ENCODE results near the gene CHCHD6.
"Not testable (repeated sequence)": the region's sequence is repeated elsewhere in the genome, so short reads cannot be mapped to it uniquely, and the experiment has no call there.

CHCHD6 gene

GRCh38 chr3:126766653-126767052 lies 62.6 kb downstream of the CHCHD6 start:
- no peak for DNase-seq (ENCODE audit: low spot score)

- DNase-seq (ENCODE audit: low spot score) = no peak
Measured at GRCh38 chr3:126768903-126769302, 64.9 kb downstream of the CHCHD6 start.

GRCh38 chr3:126770096-126770495 lies 66.1 kb downstream of the CHCHD6 start:
- no peak for DNase-seq (ENCODE audit: low spot score)

GRCh38 chr3:126773167-126773566 lies 69.1 kb downstream of the CHCHD6 start:
- no peak for DNase-seq (ENCODE audit: low spot score)

- no peak for DNase-seq (ENCODE audit: low spot score)
Measured at GRCh38 chr3:126773783-126774182, 69.7 kb downstream of the CHCHD6 start.

GRCh38 chr3:126777366-126777765 lies 73.3 kb downstream of the CHCHD6 start:
- no peak for DNase-seq (ENCODE audit: low spot score)

- DNase-seq (ENCODE audit: low spot score) = no peak
Measured at GRCh38 chr3:126780666-126781065, 76.6 kb downstream of the CHCHD6 start.

GRCh38 chr3:126781406-126781805 lies 77.4 kb downstream of the CHCHD6 start:
- DNase-seq (ENCODE audit: low spot score) = no peak

- no peak for DNase-seq (ENCODE audit: low spot score)
Measured at GRCh38 chr3:126781889-126782491, 78.0 kb downstream of the CHCHD6 start.

- DNase-seq (ENCODE audit: low spot score) = no peak
Measured at GRCh38 chr3:126782536-126782935, 78.5 kb downstream of the CHCHD6 start.

- no peak for DNase-seq (ENCODE audit: low spot score)
Measured at GRCh38 chr3:126784254-126784653, 80.2 kb downstream of the CHCHD6 start.

GRCh38 chr3:126791320-126791719 lies 87.3 kb downstream of the CHCHD6 start:
- not testable (repeated sequence) for DNase-seq (ENCODE audit: low spot score)

GRCh38 chr3:126792998-126793397 lies 89.0 kb downstream of the CHCHD6 start:
- no peak for DNase-seq (ENCODE audit: low spot score)

GRCh38 chr3:126797563-126797962 lies 93.5 kb downstream of the CHCHD6 start:
- no peak for DNase-seq (ENCODE audit: low spot score)

- no peak for DNase-seq (ENCODE audit: low spot score)
Measured at GRCh38 chr3:126798521-126798920, 94.5 kb downstream of the CHCHD6 start.

GRCh38 chr3:126799099-126799498 lies 95.1 kb downstream of the CHCHD6 start:
- no peak for DNase-seq (ENCODE audit: low spot score)

- DNase-seq (ENCODE audit: low spot score) = not testable (repeated sequence)
Measured at GRCh38 chr3:126801312-126801711, 97.3 kb downstream of the CHCHD6 start.

- DNase-seq (ENCODE audit: low spot score) = no peak
Measured at GRCh38 chr3:126807795-126808194, 103.8 kb downstream of the CHCHD6 start.

- no peak for DNase-seq (ENCODE audit: low spot score)
Measured at GRCh38 chr3:126811530-126811929, 107.5 kb downstream of the CHCHD6 start.

GRCh38 chr3:126816298-126816697 lies 112.3 kb downstream of the CHCHD6 start:
- DNase-seq (ENCODE audit: low spot score) = no peak

- DNase-seq (ENCODE audit: low spot score) = no peak
Measured at GRCh38 chr3:126816986-126817777, 113.1 kb downstream of the CHCHD6 start.

GRCh38 chr3:126817781-126818180 lies 113.7 kb downstream of the CHCHD6 start:
- DNase-seq (ENCODE audit: low spot score) = no peak

- no peak for DNase-seq (ENCODE audit: low spot score)
Measured at GRCh38 chr3:126818400-126819095, 114.5 kb downstream of the CHCHD6 start.
